Right lobe of liver (tissue), 4 donors: ENCODE measurements around the gene NUBPL.

Source experiments
- POLR2A ChIP-seq: fragments of 450-650 bp; IDR thresholded peaks from one replicate; pipeline ENCODE4 v1.6.1; 2017; ENCODE audit warnings: antibody characterized with exemption, mild to moderate bottlenecking
- TF ChIP-seq, protein P1 (sequence below), 4 donors: fragments of 200-600 bp in 3 of 4; fragments of 450-650 bp in 1 of 4; IDR thresholded peaks; one replicate each; pipeline versions ENCODE4 v1.5.1 to v1.8.0; 2016 to 2022; ENCODE audit warnings: antibody characterized with exemption in 4 of 4, mild to moderate bottlenecking in 2 of 4
- donor health status: DM: no; HTN: no; CAD: no.
- donor health status: DM: no; HTN: no; CAD: no.
- donor health status: DM: no; HTN: yes; CAD: no.

DNA sequence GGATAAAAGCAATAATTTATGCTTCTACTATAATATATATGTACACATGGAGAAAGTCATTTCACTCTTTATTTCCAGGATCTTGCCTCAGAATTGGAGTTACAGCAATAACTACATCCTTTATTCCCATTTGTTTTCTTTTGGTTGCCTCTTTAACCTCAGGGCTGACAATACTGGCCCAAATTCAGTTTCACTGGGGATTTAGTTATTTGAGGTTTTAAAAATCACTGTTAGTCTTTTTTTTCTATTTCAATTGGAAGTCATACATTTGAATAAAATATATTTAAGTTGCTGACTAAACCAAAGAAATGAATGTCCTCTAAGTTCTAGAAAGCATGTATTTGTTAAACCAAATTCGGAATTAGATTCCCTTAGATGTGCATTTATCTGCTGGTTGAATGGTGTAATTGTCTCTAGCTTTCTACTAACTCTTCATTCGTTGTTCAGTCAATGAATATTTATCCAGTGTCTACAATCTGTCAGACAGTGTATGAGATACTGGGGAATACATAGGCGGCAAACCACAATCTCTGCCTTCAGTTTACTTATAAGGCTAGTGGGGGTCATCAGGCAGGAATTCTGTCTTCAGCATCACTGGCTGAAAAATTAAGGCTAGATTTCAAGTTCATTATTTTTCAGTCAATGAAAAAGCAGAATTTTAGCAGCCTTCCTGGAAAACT is 325.1 kb downstream of the NUBPL start:
- TF ChIP-seq, protein P1, sequence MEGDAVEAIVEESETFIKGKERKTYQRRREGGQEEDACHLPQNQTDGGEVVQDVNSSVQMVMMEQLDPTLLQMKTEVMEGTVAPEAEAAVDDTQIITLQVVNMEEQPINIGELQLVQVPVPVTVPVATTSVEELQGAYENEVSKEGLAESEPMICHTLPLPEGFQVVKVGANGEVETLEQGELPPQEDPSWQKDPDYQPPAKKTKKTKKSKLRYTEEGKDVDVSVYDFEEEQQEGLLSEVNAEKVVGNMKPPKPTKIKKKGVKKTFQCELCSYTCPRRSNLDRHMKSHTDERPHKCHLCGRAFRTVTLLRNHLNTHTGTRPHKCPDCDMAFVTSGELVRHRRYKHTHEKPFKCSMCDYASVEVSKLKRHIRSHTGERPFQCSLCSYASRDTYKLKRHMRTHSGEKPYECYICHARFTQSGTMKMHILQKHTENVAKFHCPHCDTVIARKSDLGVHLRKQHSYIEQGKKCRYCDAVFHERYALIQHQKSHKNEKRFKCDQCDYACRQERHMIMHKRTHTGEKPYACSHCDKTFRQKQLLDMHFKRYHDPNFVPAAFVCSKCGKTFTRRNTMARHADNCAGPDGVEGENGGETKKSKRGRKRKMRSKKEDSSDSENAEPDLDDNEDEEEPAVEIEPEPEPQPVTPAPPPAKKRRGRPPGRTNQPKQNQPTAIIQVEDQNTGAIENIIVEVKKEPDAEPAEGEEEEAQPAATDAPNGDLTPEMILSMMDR (IDR thresholded peaks at IDR 0.05) = no peak
- no peak for TF ChIP-seq POLR2A
